ENCODE data around the gene STAG3.

DNA sequence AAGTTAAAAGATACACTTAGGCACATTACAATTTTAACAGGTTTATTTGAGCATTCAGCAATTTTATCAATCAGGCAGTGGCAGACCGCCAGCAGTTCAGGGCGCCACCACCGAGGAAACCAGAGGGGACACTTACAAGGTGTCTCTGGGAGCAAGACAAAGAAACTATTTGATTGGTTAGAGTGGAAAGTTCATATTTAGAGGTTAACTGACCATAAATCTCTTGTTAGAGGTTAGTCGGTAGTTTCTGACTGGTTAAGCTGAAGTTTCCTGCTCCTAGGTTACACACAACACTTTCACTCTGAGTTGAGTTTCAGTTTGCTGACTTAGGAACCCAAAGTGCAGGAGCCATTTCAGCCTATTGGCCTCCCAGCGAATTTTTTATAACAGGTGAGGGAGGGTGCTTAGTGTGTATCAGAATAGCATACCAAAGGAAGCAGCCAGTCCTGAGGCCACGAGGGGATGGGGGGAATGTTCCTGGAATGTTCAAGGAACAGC is 31.2 kb downstream of the STAG3 start:
- TF ChIP-seq, protein P1, sequence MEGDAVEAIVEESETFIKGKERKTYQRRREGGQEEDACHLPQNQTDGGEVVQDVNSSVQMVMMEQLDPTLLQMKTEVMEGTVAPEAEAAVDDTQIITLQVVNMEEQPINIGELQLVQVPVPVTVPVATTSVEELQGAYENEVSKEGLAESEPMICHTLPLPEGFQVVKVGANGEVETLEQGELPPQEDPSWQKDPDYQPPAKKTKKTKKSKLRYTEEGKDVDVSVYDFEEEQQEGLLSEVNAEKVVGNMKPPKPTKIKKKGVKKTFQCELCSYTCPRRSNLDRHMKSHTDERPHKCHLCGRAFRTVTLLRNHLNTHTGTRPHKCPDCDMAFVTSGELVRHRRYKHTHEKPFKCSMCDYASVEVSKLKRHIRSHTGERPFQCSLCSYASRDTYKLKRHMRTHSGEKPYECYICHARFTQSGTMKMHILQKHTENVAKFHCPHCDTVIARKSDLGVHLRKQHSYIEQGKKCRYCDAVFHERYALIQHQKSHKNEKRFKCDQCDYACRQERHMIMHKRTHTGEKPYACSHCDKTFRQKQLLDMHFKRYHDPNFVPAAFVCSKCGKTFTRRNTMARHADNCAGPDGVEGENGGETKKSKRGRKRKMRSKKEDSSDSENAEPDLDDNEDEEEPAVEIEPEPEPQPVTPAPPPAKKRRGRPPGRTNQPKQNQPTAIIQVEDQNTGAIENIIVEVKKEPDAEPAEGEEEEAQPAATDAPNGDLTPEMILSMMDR (conservative IDR thresholded peaks at IDR 0.05; ENCODE audit: low read length) = no peak
- TF ChIP-seq EZH2phosphoT487 (IDR thresholded peaks at IDR 0.05; ENCODE audit: borderline replicate concordance) = no peak
